Endodermal cell (in vitro differentiated cells): ENCODE results near the gene ADM. TPM values are rescaled to one million over a fixed set of nuclear protein-coding genes. Genes with fewer than 3 reads are reported as not detected.

Source experiments
- DNase-seq: peaks from one replicate; pipeline ENCODE4 v3.0.0-alpha.2; 2017
- H3K27ac ChIP-seq: 2 replicates; pipeline ENCODE4 v1.5.1; 2013; ENCODE audit warnings: mild to moderate bottlenecking, low read depth, low read length, moderate library complexity
- H3K27me3 ChIP-seq: 2 replicates; pipeline ENCODE4 v1.6.1; 2013; ENCODE audit warnings: mild to moderate bottlenecking, low read length, moderate library complexity; ENCODE audit not compliant: insufficient read depth, control insufficient read depth, poor library complexity, severe bottlenecking
- H3K36me3 ChIP-seq: 2 replicates; pipeline ENCODE4 v1.7.0; 2013; ENCODE audit warnings: mild to moderate bottlenecking, low read length, moderate library complexity; ENCODE audit not compliant: control insufficient read depth, insufficient read depth
- H3K4me1 ChIP-seq: one replicate; pipeline ENCODE4 v1.7.0; 2013; ENCODE audit warnings: low read length; ENCODE audit not compliant: control insufficient read depth, insufficient read depth
- H3K4me3 ChIP-seq: 2 replicates; pipeline ENCODE4 v1.5.1; 2013; ENCODE audit warnings: mild to moderate bottlenecking, low read length, moderate library complexity
- H3K9ac ChIP-seq: 2 replicates; pipeline ENCODE4 v1.6.1; 2013; ENCODE audit warnings: mild to moderate bottlenecking, low read length, moderate library complexity; ENCODE audit not compliant: poor library complexity, severe bottlenecking; ENCODE audit errors: extremely low read depth
- H3K9me3 ChIP-seq: 2 replicates; pipeline ENCODE4 v1.6.1; 2013; ENCODE audit warnings: mild to moderate bottlenecking, low read length, moderate library complexity; ENCODE audit not compliant: control insufficient read depth
- H3K27ac Mint-ChIP-seq: 2 replicates; pipeline ENCODE4 v1.8.0; 2020; ENCODE audit warnings: mixed read lengths
- H3K27me3 Mint-ChIP-seq: 2 replicates; pipeline ENCODE4 v1.8.0; 2021; ENCODE audit warnings: mild to moderate bottlenecking, mixed read lengths; ENCODE audit not compliant: insufficient read depth
- H3K36me3 Mint-ChIP-seq: 2 replicates; pipeline ENCODE4 v1.8.0; 2020; ENCODE audit warnings: low read depth, mixed read lengths
- H3K4me1 Mint-ChIP-seq: 2 replicates; pipeline ENCODE4 v1.8.0; 2020; ENCODE audit warnings: mixed read lengths
- H3K4me3 Mint-ChIP-seq: 2 replicates; pipeline ENCODE4 v1.8.0; 2020; ENCODE audit warnings: mild to moderate bottlenecking, moderate library complexity, mixed read lengths
- H3K9me3 Mint-ChIP-seq: 2 replicates; pipeline ENCODE4 v1.8.0; 2020; ENCODE audit warnings: mild to moderate bottlenecking, mixed read lengths
- WGBS, 2 experiments: methylation state at CpG; one replicate each; pipeline versions ENCODE4 v1.1.5 to v1.1.7; 2013; ENCODE audit warnings: missing lambda C conversion rate in 2 of 2, mixed read lengths in 1 of 2; ENCODE audit not compliant: insufficient coverage in 1 of 2, insufficient read length in 1 of 2; 5-methylcytosine and 5-hydroxymethylcytosine counted together
- total RNA-seq, 2 donors: library from RNA; stranded (reverse); fragmentation: NEBNext Ultra II Directional in 1 of 2; extraction: Animal tissue kit (Norgen Biotek cat#: 25700) in 1 of 2; gene quantifications; 2 replicates in 1 of 2; 3 replicates in 1 of 2; pipeline ENCODE4 v1.2.1, GENCODE V29; 2021
- TF ChIP-seq, protein P1 (sequence below): fragments of 200-600 bp; sonication (generic); conservative IDR thresholded peaks from 2 replicates; pipeline ENCODE4 v1.5.0; 2021; ENCODE audit warnings: antibody characterized with exemption, mild to moderate bottlenecking

The ADM gene
- total RNA-seq, 2 donors from 2014 or later, result 20.6 to 35.5 TPM

GRCh38 chr11:10325277-10326011 lies 20.6 kb downstream of the ADM start:
- no peak overlapping the region for H3K9ac ChIP-seq
- H3K4me3 ChIP-seq, result no peak overlapping the region
- TF ChIP-seq, protein P1, sequence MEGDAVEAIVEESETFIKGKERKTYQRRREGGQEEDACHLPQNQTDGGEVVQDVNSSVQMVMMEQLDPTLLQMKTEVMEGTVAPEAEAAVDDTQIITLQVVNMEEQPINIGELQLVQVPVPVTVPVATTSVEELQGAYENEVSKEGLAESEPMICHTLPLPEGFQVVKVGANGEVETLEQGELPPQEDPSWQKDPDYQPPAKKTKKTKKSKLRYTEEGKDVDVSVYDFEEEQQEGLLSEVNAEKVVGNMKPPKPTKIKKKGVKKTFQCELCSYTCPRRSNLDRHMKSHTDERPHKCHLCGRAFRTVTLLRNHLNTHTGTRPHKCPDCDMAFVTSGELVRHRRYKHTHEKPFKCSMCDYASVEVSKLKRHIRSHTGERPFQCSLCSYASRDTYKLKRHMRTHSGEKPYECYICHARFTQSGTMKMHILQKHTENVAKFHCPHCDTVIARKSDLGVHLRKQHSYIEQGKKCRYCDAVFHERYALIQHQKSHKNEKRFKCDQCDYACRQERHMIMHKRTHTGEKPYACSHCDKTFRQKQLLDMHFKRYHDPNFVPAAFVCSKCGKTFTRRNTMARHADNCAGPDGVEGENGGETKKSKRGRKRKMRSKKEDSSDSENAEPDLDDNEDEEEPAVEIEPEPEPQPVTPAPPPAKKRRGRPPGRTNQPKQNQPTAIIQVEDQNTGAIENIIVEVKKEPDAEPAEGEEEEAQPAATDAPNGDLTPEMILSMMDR, result no peak
- Mint-ChIP-seq H3K36me3 (no peaks in the 10 kb centered on the region), H3K4me1 (peaks cover 46% of the 10 kb centered on the region), H3K27me3 (peaks cover 16% of the 10 kb centered on the region), H3K4me3 (no peak overlapping the region), H3K9me3 (no peaks in the 10 kb centered on the region), H3K27ac (no peak overlapping the region)
- DNase-seq, result no peak
- peaks cover 39% of the 10 kb centered on the region for H3K4me1 ChIP-seq
- no peaks in the 10 kb centered on the region for H3K9me3 ChIP-seq
- WGBS, 2 experiments, result 83% methylated on average over 4 to 6 of the region's 6 CpGs
- no peak overlapping the region for H3K27ac ChIP-seq
- H3K36me3 ChIP-seq, result no peaks in the 10 kb centered on the region
- H3K27me3 ChIP-seq, result no peaks in the 10 kb centered on the region

DNA sequence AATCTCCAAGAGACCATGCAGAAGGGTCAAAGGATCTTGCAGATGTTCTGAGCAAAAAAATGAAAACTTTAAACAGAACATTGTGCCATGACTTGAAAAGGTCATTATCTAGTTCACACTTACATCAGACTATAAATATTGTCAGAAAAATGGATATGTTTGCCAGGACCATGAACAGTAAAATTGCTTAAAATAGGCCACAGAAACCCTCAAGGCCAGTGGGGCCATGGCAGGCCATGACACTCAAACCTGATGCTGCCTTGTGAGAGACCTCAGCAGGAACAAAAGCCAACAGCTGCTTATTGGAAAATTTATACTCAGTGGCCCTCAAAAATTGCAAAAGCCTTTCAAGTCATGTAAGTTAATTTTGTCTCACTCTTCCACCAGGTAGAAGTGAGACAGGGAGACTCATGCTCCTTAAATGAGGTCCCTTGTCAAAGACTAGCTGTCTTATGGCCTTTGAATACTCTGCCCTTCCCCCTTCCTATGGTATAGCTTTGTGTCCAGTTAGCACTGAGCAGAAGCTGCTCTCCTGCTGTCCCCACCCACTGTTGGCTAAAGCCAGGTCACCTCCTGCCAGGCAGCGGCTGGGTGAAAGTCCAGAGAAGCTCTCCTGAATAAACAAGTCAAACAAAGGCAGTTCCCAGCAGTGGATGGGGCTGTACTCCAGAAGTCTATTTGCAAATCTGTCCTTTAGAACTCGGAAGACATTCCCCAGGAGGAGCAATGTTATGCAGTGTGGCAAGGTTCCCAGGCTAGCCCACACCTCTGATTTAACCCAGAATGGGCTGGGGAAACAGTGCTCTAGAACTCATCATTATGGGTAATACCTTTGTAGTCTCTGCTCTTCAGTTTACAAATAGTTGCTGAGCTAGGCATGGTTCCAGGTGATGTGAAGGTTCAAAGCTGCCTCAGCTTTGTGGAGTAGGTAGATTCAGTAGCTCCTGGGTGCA lies 21.4 kb downstream of the ADM start:
- no peaks in the 10 kb centered on the region for H3K9me3 ChIP-seq
- peak; percentile 54 for DNase-seq
- Mint-ChIP-seq H3K4me3 (no peak overlapping the region), H3K36me3 (no peaks in the 10 kb centered on the region), H3K27ac (no peak overlapping the region), H3K9me3 (no peaks in the 10 kb centered on the region), H3K4me1 (peaks cover 46% of the 10 kb centered on the region), H3K27me3 (peaks cover 7% of the 10 kb centered on the region)
- 76 to 83% methylated on average over 2 of the region's 2 CpGs for WGBS, 2 experiments
- H3K27me3 ChIP-seq, result no peaks in the 10 kb centered on the region
- no peak overlapping the region for H3K4me3 ChIP-seq
- TF ChIP-seq, protein P1, result no peak
- H3K9ac ChIP-seq, result no peak overlapping the region
- H3K4me1 ChIP-seq, result peaks cover 39% of the 10 kb centered on the region
- no peak overlapping the region for H3K27ac ChIP-seq
- no peaks in the 10 kb centered on the region for H3K36me3 ChIP-seq

GRCh38 chr11:10327254-10327653 lies 22.4 kb downstream of the ADM start:
- Mint-ChIP-seq H3K9me3 (no peaks in the 10 kb centered on the region), H3K27me3 (peaks cover 6% of the 10 kb centered on the region), H3K27ac (no peak overlapping the region), H3K4me1 (peaks cover 45% of the 10 kb centered on the region), H3K36me3 (no peaks in the 10 kb centered on the region), H3K4me3 (no peak overlapping the region)
- Histone ChIP-seq H3K9me3 (peaks cover 3% of the 10 kb centered on the region), H3K4me1 (peaks cover 39% of the 10 kb centered on the region), H3K36me3 (no peaks in the 10 kb centered on the region), H3K9ac (no peak overlapping the region), H3K27me3 (no peaks in the 10 kb centered on the region), H3K27ac (no peak overlapping the region), H3K4me3 (no peak overlapping the region)
- TF ChIP-seq, protein P1, result no peak
- no peak for DNase-seq
